Trophoblast cell (in vitro differentiated cells and primary cell): ENCODE measurements around the gene PABPC3.

Source experiments
- DNase-seq, 2 donors: peaks; one replicate each; pipeline ENCODE4 v3.0.0-alpha.2; 2016
- H2AFZ ChIP-seq: 2 replicates; pipeline ENCODE4 v1.6.1; 2013; ENCODE audit warnings: low read length, moderate library complexity, mild to moderate bottlenecking; ENCODE audit not compliant: insufficient read depth, poor library complexity
- H2AK5ac ChIP-seq: 2 replicates; pipeline ENCODE4 v1.6.1; 2013; ENCODE audit warnings: mild to moderate bottlenecking, low read length
- H2BK120ac ChIP-seq: 2 replicates; pipeline ENCODE4 v1.6.1; 2013; ENCODE audit warnings: low read length, mild to moderate bottlenecking, moderate library complexity; ENCODE audit not compliant: insufficient read depth, poor library complexity
- H2BK12ac ChIP-seq: 2 replicates; pipeline ENCODE4 v1.6.1; 2013; ENCODE audit warnings: mild to moderate bottlenecking, low read length, moderate library complexity
- H2BK5ac ChIP-seq: 2 replicates; pipeline ENCODE4 v1.6.1; 2013; ENCODE audit warnings: low read length, low read depth, moderate library complexity, mild to moderate bottlenecking; ENCODE audit not compliant: poor library complexity
- H3K14ac ChIP-seq: 2 replicates; pipeline ENCODE4 v1.6.1; 2013; ENCODE audit warnings: mild to moderate bottlenecking, low read length
- H3K18ac ChIP-seq: 2 replicates; pipeline ENCODE4 v1.6.1; 2013; ENCODE audit warnings: mild to moderate bottlenecking, low read length
- H3K23ac ChIP-seq: 2 replicates; pipeline ENCODE4 v1.6.1; 2013; ENCODE audit warnings: low read length
- H3K27ac ChIP-seq: 2 replicates; pipeline ENCODE4 v1.5.1; 2013; ENCODE audit warnings: low read depth, mild to moderate bottlenecking, inconsistent platforms, low read length, moderate library complexity
- H3K27me3 ChIP-seq: 2 replicates; pipeline ENCODE4 v1.6.1; 2013; ENCODE audit warnings: inconsistent platforms, mild to moderate bottlenecking, low read length, moderate library complexity; ENCODE audit not compliant: insufficient read depth
- H3K36me3 ChIP-seq, 2 experiments: 1 replicate in 1 of 2; 2 replicates in 1 of 2; pipeline ENCODE4 v1.6.1; 2013; ENCODE audit warnings: low read length in 2 of 2, mild to moderate bottlenecking in 2 of 2, moderate library complexity in 1 of 2; ENCODE audit not compliant: insufficient read depth in 2 of 2, control insufficient read depth in 1 of 2
- H3K4ac ChIP-seq: 2 replicates; pipeline ENCODE4 v1.6.1; 2013; ENCODE audit warnings: low read depth, mild to moderate bottlenecking, low read length, moderate library complexity
- H3K4me1 ChIP-seq, 2 experiments: 1 replicate in 1 of 2; 2 replicates in 1 of 2; pipeline ENCODE4 v1.6.1; 2013; ENCODE audit warnings: low read length in 2 of 2, mild to moderate bottlenecking in 2 of 2, moderate library complexity in 1 of 2; ENCODE audit not compliant: insufficient read depth in 2 of 2, control insufficient read depth in 1 of 2
- H3K4me2 ChIP-seq: 2 replicates; pipeline ENCODE4 v1.6.1; 2013; ENCODE audit warnings: inconsistent platforms, mild to moderate bottlenecking, low read length, moderate library complexity
- H3K4me3 ChIP-seq: 2 replicates; pipeline ENCODE4 v1.5.1; 2013; ENCODE audit warnings: mild to moderate bottlenecking, low read depth, low read length, inconsistent platforms
- H3K79me1 ChIP-seq: one replicate; pipeline ENCODE4 v1.6.1; 2013; ENCODE audit warnings: low read length
- H3K79me2 ChIP-seq: 2 replicates; pipeline ENCODE4 v1.6.1; 2013; ENCODE audit warnings: low read length, mild to moderate bottlenecking; ENCODE audit not compliant: control insufficient read depth, insufficient read depth, poor library complexity
- H3K9ac ChIP-seq: 2 replicates; pipeline ENCODE4 v1.6.1; 2013; ENCODE audit warnings: mild to moderate bottlenecking, low read length
- H3K9me3 ChIP-seq: 2 replicates; pipeline ENCODE4 v1.6.1; 2013; ENCODE audit warnings: low read depth, mild to moderate bottlenecking, control low read depth, inconsistent platforms, low read length; ENCODE audit not compliant: insufficient read depth
- H4K12ac ChIP-seq: 2 replicates; pipeline ENCODE4 v1.6.1; 2013; ENCODE audit warnings: low read depth, mild to moderate bottlenecking, low read length, moderate library complexity
- H4K8ac ChIP-seq: 2 replicates; pipeline ENCODE4 v1.6.1; 2013; ENCODE audit warnings: low read depth, mild to moderate bottlenecking, low read length, moderate library complexity
- H4K91ac ChIP-seq: one replicate; pipeline ENCODE4 v1.6.1; 2013; ENCODE audit warnings: low read depth, mild to moderate bottlenecking, low read length, moderate library complexity
- WGBS: extraction: QIAGEN DNeasy Blood & Tissue Kit; methylation state at CpG from one replicate; pipeline ENCODE4 v1.1.7; 2013; ENCODE audit warnings: missing lambda C conversion rate; ENCODE audit not compliant: insufficient read length, insufficient coverage; ENCODE audit errors: extremely low coverage; 5-methylcytosine and 5-hydroxymethylcytosine counted together

PABPC3 gene

GRCh38 chr13:25059166-25059565 is 36.8 kb upstream of the PABPC3 start:
- Histone ChIP-seq H3K79me2 (no peaks in the 10 kb centered on the region), H3K9me3 (peaks cover 2% of the 10 kb centered on the region), H3K18ac (no peak overlapping the region), H3K4ac (no peak overlapping the region), H2BK12ac (no peak overlapping the region), H2BK120ac (no peak overlapping the region), H3K4me2 (no peak overlapping the region), H3K79me1 (peaks cover 2% of the 10 kb centered on the region), H3K23ac (no peak overlapping the region), H3K27ac (no peak overlapping the region), H2AFZ (no peak overlapping the region), H4K12ac (no peak overlapping the region), H3K4me3 (no peak overlapping the region), H3K14ac (no peak overlapping the region), H2AK5ac (no peak overlapping the region), H4K91ac (no peak overlapping the region), H4K8ac (no peak overlapping the region), H3K4me1 (peaks cover 0 to 3% of the 10 kb centered on the region in 2 experiments), H3K36me3 (no peaks in the 10 kb centered on the region), H2BK5ac (no peak overlapping the region), H3K9ac (no peak overlapping the region), H3K27me3 (no peaks in the 10 kb centered on the region)
- no peak for DNase-seq
- WGBS, result no CpG with 5 or more reads among the region's 1 CpG

DNA sequence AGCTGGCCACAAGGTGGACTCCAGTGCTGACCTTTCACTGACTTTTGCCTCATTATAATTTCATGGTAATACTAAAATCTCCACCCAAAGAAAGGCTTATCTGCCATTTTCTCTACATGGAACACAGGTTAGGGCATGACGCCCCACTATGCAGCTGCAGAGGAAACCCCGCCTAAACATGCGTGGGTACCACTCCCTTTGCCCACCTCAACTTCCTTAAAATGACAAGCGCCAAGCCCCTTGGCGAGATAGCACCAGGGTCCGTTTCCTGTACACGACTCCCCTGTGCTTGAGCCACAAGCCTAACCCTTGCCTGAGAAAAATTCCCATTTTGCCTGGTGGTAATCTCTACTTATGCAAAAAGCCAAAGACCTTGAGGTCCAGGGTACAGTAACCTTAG is 36.0 kb upstream of the PABPC3 start:
- no CpG with 5 or more reads among the region's 7 CpGs for WGBS
- Histone ChIP-seq H4K12ac (no peak overlapping the region), H2AFZ (no peak overlapping the region), H3K4me1 (peaks cover 2 to 4% of the 10 kb centered on the region in 2 experiments), H2AK5ac (no peak overlapping the region), H3K27me3 (no peaks in the 10 kb centered on the region), H3K36me3 (no peaks in the 10 kb centered on the region), H3K23ac (no peak overlapping the region), H3K79me2 (no peaks in the 10 kb centered on the region), H2BK12ac (no peak overlapping the region), H3K4me2 (no peak overlapping the region), H4K8ac (no peak overlapping the region), H2BK5ac (no peak overlapping the region), H4K91ac (no peak overlapping the region), H3K18ac (no peak overlapping the region), H3K9me3 (peaks cover 2% of the 10 kb centered on the region), H3K27ac (no peak overlapping the region), H3K4me3 (no peak overlapping the region), H3K4ac (no peak overlapping the region), H3K14ac (no peak overlapping the region), H3K9ac (no peak overlapping the region), H2BK120ac (no peak overlapping the region), H3K79me1 (peaks cover 2% of the 10 kb centered on the region)
- no peak for DNase-seq

DNA sequence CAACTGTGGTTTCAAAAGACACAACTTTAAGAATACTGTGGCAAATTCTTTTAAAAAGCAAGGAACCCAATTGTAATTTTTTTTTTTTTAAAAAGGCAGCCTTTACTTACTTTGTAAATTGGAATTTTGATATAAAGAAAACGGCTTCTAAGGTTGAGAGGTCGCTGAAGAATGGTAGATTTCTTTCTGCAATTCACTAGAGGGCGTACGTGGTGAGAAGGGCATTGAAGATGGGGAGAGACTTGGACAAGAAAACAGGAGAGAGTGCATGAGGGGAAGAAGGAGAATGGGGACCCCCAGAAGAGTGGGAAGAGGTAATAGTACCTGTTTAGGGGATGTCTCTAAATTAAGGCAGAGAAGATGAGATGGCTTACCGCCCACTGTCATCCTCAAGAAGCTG is 33.5 kb upstream of the PABPC3 start:
- Histone ChIP-seq H3K79me2 (no peaks in the 10 kb centered on the region), H3K4me3 (no peak overlapping the region), H3K27me3 (no peaks in the 10 kb centered on the region), H3K23ac (no peak overlapping the region), H4K91ac (no peak overlapping the region), H3K4ac (no peak overlapping the region), H2BK12ac (no peak overlapping the region), H4K12ac (no peak overlapping the region), H3K79me1 (peaks cover 6% of the 10 kb centered on the region), H3K27ac (no peak overlapping the region), H3K9ac (no peak overlapping the region), H2AFZ (no peak overlapping the region), H2AK5ac (no peak overlapping the region), H2BK5ac (no peak overlapping the region), H3K4me1 (peaks cover 8 to 13% of the 10 kb centered on the region in 2 experiments), H3K18ac (no peak overlapping the region), H3K4me2 (no peak overlapping the region), H3K9me3 (peaks cover 2% of the 10 kb centered on the region), H2BK120ac (no peak overlapping the region), H4K8ac (no peak overlapping the region), H3K14ac (no peak overlapping the region), H3K36me3 (no peaks in the 10 kb centered on the region)
- no CpG with 5 or more reads among the region's 5 CpGs for WGBS
- no peak for DNase-seq

GRCh38 chr13:25064396-25064795 is 31.5 kb upstream of the PABPC3 start:
- Histone ChIP-seq H3K36me3 (peaks cover 0 to 2% of the 10 kb centered on the region in 2 experiments), H2BK12ac (no peak overlapping the region), H4K12ac (no peak overlapping the region), H3K9me3 (peaks cover 5% of the 10 kb centered on the region), H3K4me2 (no peak overlapping the region), H3K18ac (no peak overlapping the region), H3K23ac (no peak overlapping the region), H3K79me2 (no peaks in the 10 kb centered on the region), H3K4ac (no peak overlapping the region), H2BK120ac (no peak overlapping the region), H3K4me3 (no peak overlapping the region), H3K9ac (no peak overlapping the region), H2BK5ac (no peak overlapping the region), H2AK5ac (no peak overlapping the region), H3K4me1 (peaks cover 10 to 19% of the 10 kb centered on the region in 2 experiments), H3K27me3 (no peaks in the 10 kb centered on the region), H4K8ac (no peak overlapping the region), H3K79me1 (peaks cover 12% of the 10 kb centered on the region), H3K14ac (no peak overlapping the region), H2AFZ (no peak overlapping the region), H3K27ac (peak overlapping the region; percentile 11), H4K91ac (no peak overlapping the region)
- DNase-seq, result no peak
